HepG2 (cell line): Measurements from ENCODE around the gene DAG1. TPM values are rescaled to one million over a fixed set of nuclear protein-coding genes. Genes with fewer than 3 reads are reported as not detected.

Experiments
- ATAC-seq: fragments of 200-7000 bp; cut with Tn5 transposase; 3 replicates; pipeline ENCODE4 v1.9.1; 2020; ENCODE audit warnings: mild to moderate bottlenecking, moderate library complexity
- BruUV-seq: library from RNA; stranded (reverse); fragments of 400-500 nt; replicated peaks from 2 replicates; lab custom pipeline; 2021; lab: Mats Ljungman, UMichigan
- CTCF ChIA-PET: fragments of 300-600 bp; formaldehyde crosslinking; extraction: SDS; loops from one replicate; lab custom pipeline; 2021; ENCODE audit warnings: low total read pairs, inconsistent platforms, low intra/inter-chr PET ratio; lab: Yijun Ruan, JAX
- POLR2A ChIA-PET: fragments of 350-600 bp; sonication (Branson Sonifier 250); formaldehyde crosslinking; loops from one replicate; lab custom pipeline; 2020; ENCODE audit warnings: antibody characterized with exemption, inconsistent platforms; lab: Yijun Ruan, JAX
- DNase-seq: peaks from one replicate; pipeline ENCODE4 v3.0.0-alpha.2; 2015; ENCODE audit warnings: low spot score
- FAIRE-seq: peaks from 3 replicates; lab custom pipeline; 2011; peaks lifted over from hg19 to GRCh38; lab: Jason Lieb, UNC
- H2AFZ ChIP-seq: one replicate; pipeline ENCODE4 v1.6.1; 2011; ENCODE audit warnings: low read length, inconsistent platforms
- H3K27ac ChIP-seq: fragments of 300-600 bp; 3 replicates; pipeline ENCODE4 v1.8.0; 2011; ENCODE audit warnings: mixed run types, mild to moderate bottlenecking, mixed read lengths, low read length, inconsistent platforms; ENCODE audit not compliant: insufficient read depth; ENCODE audit errors: extremely low read length
- H3K27me3 ChIP-seq, 2 experiments: fragments of 200-600 bp in 1 of 2; 2 replicates in 1 of 2; 3 replicates in 1 of 2; pipeline versions ENCODE4 v1.6.0 to v1.8.0; 2011; ENCODE audit warnings: low read length in 2 of 2, mild to moderate bottlenecking in 2 of 2, moderate library complexity in 2 of 2, inconsistent platforms in 1 of 2; ENCODE audit not compliant: insufficient read depth in 2 of 2, control insufficient read depth in 1 of 2
- H3K36me3 ChIP-seq, 2 experiments: fragments of 200-600 bp in 1 of 2; replicated peaks in 1 of 2; 2 replicates in 1 of 2; 3 replicates in 1 of 2; pipeline versions ENCODE4 v1.5.1 to v1.8.0; 2011; ENCODE audit warnings: low read length in 2 of 2, inconsistent platforms in 1 of 2; ENCODE audit not compliant: insufficient read depth in 2 of 2, control insufficient read depth in 1 of 2
- H3K4me1 ChIP-seq: 2 replicates; pipeline ENCODE4 v1.5.1; 2012; ENCODE audit warnings: low read length, inconsistent platforms; ENCODE audit not compliant: insufficient read depth
- H3K4me2 ChIP-seq: 2 replicates; pipeline ENCODE4 v1.6.0; 2011; ENCODE audit warnings: low read depth, low read length, inconsistent platforms
- H3K4me3 ChIP-seq, 3 experiments: fragments of 200-600 bp in 1 of 3; sonication (generic), shearing (Covaris generic) in 1 of 3; replicated peaks in 1 of 3; 2 replicates each; pipeline ENCODE4 v1.5.1; 2011 to 2016; ENCODE audit warnings: low read length in 3 of 3, inconsistent platforms in 2 of 3, low read depth in 2 of 3, mild to moderate bottlenecking in 2 of 3, control low read depth in 1 of 3, mixed read lengths in 1 of 3; ENCODE audit not compliant: insufficient read depth in 1 of 3
- H3K79me2 ChIP-seq: one replicate; pipeline ENCODE4 v1.6.1; 2011; ENCODE audit warnings: low read length, inconsistent platforms; ENCODE audit not compliant: insufficient read depth
- H3K9ac ChIP-seq: 2 replicates; pipeline ENCODE4 v1.6.0; 2011; ENCODE audit warnings: mild to moderate bottlenecking, low read depth, low read length, inconsistent platforms; ENCODE audit not compliant: insufficient read depth
- H3K9me3 ChIP-seq: 2 replicates; pipeline ENCODE4 v1.5.1; 2012; ENCODE audit warnings: mild to moderate bottlenecking, low read length
- H4K20me1 ChIP-seq: 2 replicates; pipeline ENCODE4 v1.6.0; 2011; ENCODE audit warnings: inconsistent platforms, mild to moderate bottlenecking, low read length, moderate library complexity; ENCODE audit not compliant: insufficient read depth
- CAMTA2 ChIP-seq: sonication (generic); formaldehyde crosslinking; IDR thresholded peaks from 2 replicates; pipeline ENCODE4 v1.4.0; 2020; ENCODE audit warnings: mild to moderate bottlenecking, missing genetic modification reagents, borderline replicate concordance
- FOXK2 ChIP-seq: fragments of 450-650 bp; IDR thresholded peaks from 2 replicates; pipeline ENCODE4 v1.6.1; 2016
- HNF4A ChIP-seq: sonication (generic); formaldehyde crosslinking; IDR thresholded peaks from 2 replicates; pipeline ENCODE4 v1.4.0; 2020; ENCODE audit warnings: missing genetic modification reagents
- NR2F1 ChIP-seq, 2 experiments: fragments of 450-650 bp in 1 of 2; formaldehyde crosslinking in 1 of 2; IDR thresholded peaks; 2 replicates each; pipeline versions ENCODE4 v1.5.0 to v1.6.1; 2016 to 2020; ENCODE audit warnings: mild to moderate bottlenecking in 1 of 2, missing compliant biosample characterization in 1 of 2, missing genetic modification reagents in 1 of 2, moderate library complexity in 1 of 2
- NR2F6 ChIP-seq, 2 experiments: IDR thresholded peaks; 2 replicates each; pipeline ENCODE4 v1.6.1; 2016; ENCODE audit warnings: antibody characterized with exemption in 1 of 2, mild to moderate bottlenecking in 1 of 2
- RARA ChIP-seq: IDR thresholded peaks from 2 replicates; pipeline ENCODE4 v1.6.1; 2016; ENCODE audit warnings: missing genetic modification reagents, missing compliant biosample characterization
- TEAD3 ChIP-seq: optimal IDR thresholded peaks from 2 replicates; pipeline ENCODE3; 2016; ENCODE audit warnings: borderline replicate concordance
- ZFX ChIP-seq: sonication (generic); formaldehyde crosslinking; IDR thresholded peaks from 2 replicates; pipeline ENCODE4 v1.4.0; 2020; ENCODE audit warnings: mild to moderate bottlenecking, low read depth, missing genetic modification reagents, moderate library complexity
- ZNF292 ChIP-seq: sonication (generic); formaldehyde crosslinking; IDR thresholded peaks from 2 replicates; pipeline ENCODE4 v1.8.1; 2022; ENCODE audit warnings: mild to moderate bottlenecking, low read depth, missing genetic modification reagents, borderline replicate concordance
- ZNF788 ChIP-seq: sonication (generic); formaldehyde crosslinking; IDR thresholded peaks from 2 replicates; pipeline ENCODE4 v1.5.0; 2020; ENCODE audit warnings: mild to moderate bottlenecking, missing genetic modification reagents, borderline replicate concordance
- WGBS: methylation state at CpG from one replicate; pipeline ENCODE4 v1.1.6; 2017; ENCODE audit warnings: low lambda C conversion rate; 5-methylcytosine and 5-hydroxymethylcytosine counted together
- in situ Hi-C: cut with HindIII; loops from 2 replicates; pipeline ENCODE4 v1.10.0; 2017; ENCODE audit warnings: low pct_unique_long_range_greater_than_20kb; ENCODE audit not compliant: extremely low pct_ligation_motif_present
- intact Hi-C: fragments of 100-400 bp; cut with micrococcal nuclease; formaldehyde crosslinking; loops from one replicate; pipeline ENCODE4 v1.10.0; 2022; ENCODE audit not compliant: unreplicated experiment
- polyA plus RNA-seq, 8 experiments: library from polyadenylated mRNA; depleted of rRNA in 3 of 8; stranded (reverse) in 7 of 8; unstranded in 1 of 8; fragments of >200 nt; fragmentation: Illumina TruSeq in 4 of 8; extraction: Trizol in 4 of 8; gene quantifications; 2 replicates each; pipeline versions ENCODE4 v1.2.1 to v1.2.3, GENCODE V29; 2011 to 2016; ENCODE audit warnings: low read depth in 4 of 8, missing spikeins in 1 of 8, mixed read lengths in 1 of 8; ENCODE audit not compliant: insufficient read depth in 1 of 8
- total RNA-seq, 5 experiments: library from RNA; depleted of rRNA; stranded (reverse); fragments of >200 nt; fragmentation: Illumina TruSeq; extraction: Trizol; gene quantifications; 2 replicates each; pipeline ENCODE4 v1.2.3, GENCODE V29; 2016; ENCODE audit warnings: low read depth in 1 of 5

The DAG1 gene
- total and polyA plus RNA-seq, 2 of the 13 experiments (the other 11 are each of a cell fraction or from before 2014, with no cell fraction given), result 47.3 to 50.4 TPM

GRCh38 chr3:49460188-49460890 lies 9.7 kb upstream of the DAG1 start:
- no TSS peak for BruUV-seq
- Histone ChIP-seq H3K4me1 (peaks cover 75% of the 10 kb centered on the region), H3K9ac (0 out of 2 replicates have a peak overlapping the region, but pooled peaks have one; percentile 5), H3K27ac (no peak overlapping the region), H3K4me3 (peak overlapping the region in 1 of 3 experiments; percentile 41; a peak in 1 of 6 replicates), H3K36me3 (no peaks in the 10 kb centered on the region), H4K20me1 (no peaks in the 10 kb centered on the region), H2AFZ (no peak overlapping the region), H3K79me2 (no peaks in the 10 kb centered on the region), H3K9me3 (no peaks in the 10 kb centered on the region), H3K27me3 (no peaks in the 10 kb centered on the region), H3K4me2 (peak overlapping the region; percentile 73)
- intact Hi-C loops, result no loop called here
- FAIRE-seq, result peak; percentile 4
- no peak for DNase-seq
- ChIA-PET POLR2A (interaction anchor here (0.6 to 3.3 kb wide), 5 partner anchors 10 to 213 kb away, joined by 3 to 36 read pairs (median 5); partner anchors contain the start of genes DAG1 and GPX1), CTCF (no interaction called here)
- TF ChIP-seq ZNF292 (CRISPR knock-in tag) (peak; percentile 54; the same call in 1 of the 2 replicates), CAMTA2 (CRISPR knock-in tag) (no peak), TEAD3 (CRISPR knock-in tag) (no peak), FOXK2 (no peak), ZNF788 (CRISPR knock-in tag) (0 out of 2 replicates have a peak, but pooled peaks have one; percentile 20), ZFX (CRISPR knock-in tag) (0 out of 2 replicates have a peak, but pooled peaks have one; percentile 27), NR2F1 (CRISPR knock-in tag; IDR thresholded peaks at IDR 0.05) (0 out of 4 replicates have a peak, but pooled peaks of 1 of the 2 experiments have one; percentile 16), RARA (CRISPR knock-in tag) (peak; percentile 35; the same call in 1 of the 2 replicates), NR2F6 (IDR thresholded peaks at IDR 0.05) (no peak), NR2F6 (CRISPR knock-in tag; IDR thresholded peaks at IDR 0.05) (peak; percentile 31; the same call in 1 of the 2 replicates), HNF4A (CRISPR knock-in tag) (peak; percentile 3; the same call in 1 of the 2 replicates)
- in situ Hi-C loops, result no loop called here
- peak; percentile 42 for ATAC-seq
- 0% methylated on average over 1 of the region's 2 CpGs for WGBS
